Gastrocnemius medialis (tissue), 4 donors: ENCODE results near the gene SFRP4.

Experiments
- CTCF ChIP-seq, 5 experiments: fragments of 450-650 bp in 3 of 5; fragments of 200-600 bp in 2 of 5; sonication (generic) in 2 of 5; IDR thresholded peaks in 4 of 5; conservative IDR thresholded peaks in 1 of 5; 1 replicate in 4 of 5; 2 replicates in 1 of 5; pipeline ENCODE4 v1.5.1; 2016 to 2019; ENCODE audit warnings: antibody characterized with exemption in 5 of 5, mild to moderate bottlenecking in 3 of 5, moderate library complexity in 3 of 5
- POLR2A ChIP-seq, 2 donors: fragments of 450-650 bp; IDR thresholded peaks; one replicate each; pipeline ENCODE4 v1.6.1; 2017; ENCODE audit warnings: antibody characterized with exemption in 2 of 2, mild to moderate bottlenecking in 2 of 2, moderate library complexity in 2 of 2

DNA sequence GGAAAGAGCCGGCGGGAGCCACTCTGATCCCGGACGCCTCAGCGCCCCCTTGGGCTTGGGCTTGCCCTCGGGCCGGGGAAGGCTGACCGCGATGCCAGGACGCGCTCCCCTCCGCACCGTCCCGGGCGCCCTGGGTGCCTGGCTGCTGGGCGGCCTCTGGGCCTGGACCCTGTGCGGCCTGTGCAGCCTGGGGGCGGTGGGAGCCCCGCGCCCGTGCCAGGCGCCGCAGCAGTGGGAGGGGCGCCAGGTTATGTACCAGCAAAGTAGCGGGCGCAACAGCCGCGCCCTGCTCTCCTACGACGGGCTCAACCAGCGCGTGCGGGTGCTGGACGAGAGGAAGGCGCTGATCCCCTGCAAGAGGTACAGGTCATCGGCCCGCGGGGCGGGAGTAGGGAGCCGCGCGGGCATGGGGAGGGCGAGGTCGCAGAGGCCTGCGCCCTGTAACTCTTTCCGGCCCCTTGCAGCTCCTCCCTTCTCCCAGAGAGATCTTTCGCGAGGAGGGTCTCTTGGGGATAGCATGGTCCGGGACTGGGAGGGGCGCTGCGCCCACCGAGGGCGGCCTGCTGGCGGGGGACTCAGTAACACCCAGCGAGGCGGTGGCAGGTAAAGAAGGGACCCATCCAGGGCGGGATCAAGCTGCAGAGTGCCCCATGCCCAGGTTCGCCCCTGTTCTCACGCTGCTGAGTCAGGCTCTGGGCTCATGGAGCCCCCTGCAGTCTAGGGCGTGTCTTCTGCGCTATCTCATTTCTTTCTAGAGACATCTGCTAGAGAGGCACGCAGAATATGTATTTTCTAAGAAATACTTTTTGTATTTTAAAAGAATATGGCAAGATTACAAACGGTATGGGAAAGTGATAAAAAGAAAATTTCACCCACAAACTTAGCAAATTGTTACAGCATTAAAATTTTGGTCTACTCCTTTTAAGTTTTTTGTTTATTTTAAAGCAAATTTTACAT, 4.5 kb upstream of the SFRP4 start:
- peak in 1 of 5 experiments; percentile 18 for TF ChIP-seq CTCF (IDR thresholded peaks at IDR 0.05 in 4 of 5, conservative IDR thresholded peaks at IDR 0.05 in 1 of 5)
- TF ChIP-seq POLR2A (IDR thresholded peaks at IDR 0.05): peak in 1 of 2 donors; percentile 21
